Panc1 (cell line): ENCODE results near the gene NNMT.

Experiments
- CTCF ChIP-seq: fragments of 450-650 bp; IDR thresholded peaks from 2 replicates; pipeline ENCODE4 v1.5.1; 2017; ENCODE audit warnings: mild to moderate bottlenecking
- REST ChIP-seq, 2 experiments: IDR thresholded peaks; 2 replicates each; pipeline ENCODE4 v1.6.1; 2011 to 2012; ENCODE audit warnings: low read depth in 2 of 2, control low read depth in 1 of 2, low read length in 1 of 2, mild to moderate bottlenecking in 1 of 2, moderate library complexity in 1 of 2; ENCODE audit not compliant: insufficient read depth in 1 of 2
- TCF7L2 ChIP-seq: IDR thresholded peaks from 2 replicates; pipeline ENCODE4 v1.6.1; 2011; ENCODE audit warnings: mild to moderate bottlenecking, low read depth, low read length, inconsistent platforms

- TF ChIP-seq CTCF = no peak
- TF ChIP-seq REST (IDR thresholded peaks at IDR 0.05; ENCODE audit: insufficient read depth in 1 of 2, low read depth in 2 of 2, low read length in 1 of 2) = no peak
- TF ChIP-seq TCF7L2 = no peak
Observed at GRCh38 chr11:114283422-114283821, 12.8 kb upstream of the NNMT start.
